GM10266 (cell line): Measurements from ENCODE around the gene INPP5F.
A peak's percentile ranks its signal among the peaks of the same experiment; 100 is the strongest.

Source experiments
- DNase-seq: peaks from one replicate; pipeline ENCODE4 v3.0.0; 2012; ENCODE audit errors: extremely low spot score
- TF ChIP-seq, protein P1 (sequence below): IDR thresholded peaks from 2 replicates; pipeline ENCODE4 v1.5.1; 2012; ENCODE audit warnings: mild to moderate bottlenecking, low read depth; ENCODE audit not compliant: control insufficient read depth, insufficient read depth; ENCODE audit errors: missing control alignments

The INPP5F gene

DNA sequence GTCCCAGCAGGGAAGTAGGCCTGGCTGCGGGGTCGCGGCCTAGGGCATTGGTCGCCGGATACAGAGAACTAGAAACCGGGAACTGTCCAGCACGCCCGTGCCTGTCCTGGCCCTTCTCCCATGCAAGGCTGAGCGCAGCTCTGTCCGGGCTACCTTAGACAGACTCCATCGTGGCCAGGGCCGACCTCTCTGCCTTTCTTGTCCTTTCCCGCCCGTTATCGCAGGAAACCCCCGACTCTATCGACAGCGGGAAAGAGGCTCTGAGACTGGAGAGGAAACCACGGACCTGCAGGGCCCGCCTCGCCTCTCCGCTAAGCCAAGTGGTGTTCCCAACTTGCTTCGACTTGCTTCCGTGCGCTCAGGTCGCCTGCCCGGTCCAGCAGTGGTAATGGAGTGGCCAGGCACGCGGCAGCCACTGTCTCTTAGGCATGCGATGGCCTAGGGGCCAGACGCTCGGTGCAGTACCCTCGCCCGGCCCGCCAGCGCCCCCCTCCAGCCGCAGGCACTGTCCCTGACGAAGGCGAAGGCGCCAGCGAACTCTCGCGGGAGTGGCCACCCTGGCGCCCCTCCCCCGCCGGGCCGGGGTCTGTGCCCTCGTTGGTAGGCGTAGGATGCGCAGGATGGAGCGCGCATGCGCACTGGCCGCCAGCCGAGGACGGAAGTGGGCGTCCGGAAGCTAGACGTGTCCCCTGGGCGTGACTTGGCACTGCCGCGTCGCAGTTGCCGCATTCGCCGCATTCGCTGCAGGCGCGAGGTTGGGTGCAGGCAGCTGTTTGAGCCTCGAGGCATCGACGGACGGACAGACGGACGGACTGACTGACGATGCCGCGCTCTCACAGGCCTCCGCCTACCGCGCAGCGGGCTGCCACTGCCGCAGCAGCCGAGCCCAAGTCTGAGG, 92.4 kb downstream of the INPP5F start:
- peak; percentile 39 for DNase-seq
- TF ChIP-seq, protein P1, sequence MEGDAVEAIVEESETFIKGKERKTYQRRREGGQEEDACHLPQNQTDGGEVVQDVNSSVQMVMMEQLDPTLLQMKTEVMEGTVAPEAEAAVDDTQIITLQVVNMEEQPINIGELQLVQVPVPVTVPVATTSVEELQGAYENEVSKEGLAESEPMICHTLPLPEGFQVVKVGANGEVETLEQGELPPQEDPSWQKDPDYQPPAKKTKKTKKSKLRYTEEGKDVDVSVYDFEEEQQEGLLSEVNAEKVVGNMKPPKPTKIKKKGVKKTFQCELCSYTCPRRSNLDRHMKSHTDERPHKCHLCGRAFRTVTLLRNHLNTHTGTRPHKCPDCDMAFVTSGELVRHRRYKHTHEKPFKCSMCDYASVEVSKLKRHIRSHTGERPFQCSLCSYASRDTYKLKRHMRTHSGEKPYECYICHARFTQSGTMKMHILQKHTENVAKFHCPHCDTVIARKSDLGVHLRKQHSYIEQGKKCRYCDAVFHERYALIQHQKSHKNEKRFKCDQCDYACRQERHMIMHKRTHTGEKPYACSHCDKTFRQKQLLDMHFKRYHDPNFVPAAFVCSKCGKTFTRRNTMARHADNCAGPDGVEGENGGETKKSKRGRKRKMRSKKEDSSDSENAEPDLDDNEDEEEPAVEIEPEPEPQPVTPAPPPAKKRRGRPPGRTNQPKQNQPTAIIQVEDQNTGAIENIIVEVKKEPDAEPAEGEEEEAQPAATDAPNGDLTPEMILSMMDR: no peak

DNA sequence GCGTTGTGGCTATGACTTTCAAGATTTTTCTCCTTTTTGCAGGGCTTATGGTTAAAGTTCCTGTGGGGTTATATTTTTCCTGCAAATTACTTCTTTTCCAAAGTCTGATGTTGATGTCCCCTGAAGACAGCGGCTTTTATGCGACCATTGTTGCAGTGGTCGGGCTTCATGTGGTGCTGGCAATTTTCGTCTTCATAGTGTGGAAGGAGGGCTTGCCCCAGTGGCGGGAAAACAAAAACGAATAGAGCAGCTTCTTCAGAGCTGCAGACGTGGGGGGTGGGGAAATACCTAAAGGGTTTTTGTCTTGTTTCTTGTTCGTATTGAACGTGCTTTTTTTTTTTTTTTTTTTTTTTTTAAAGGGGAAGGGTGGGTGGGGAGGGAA, 93.0 kb downstream of the INPP5F start:
- no peak for DNase-seq
- TF ChIP-seq, protein P1: no peak

GRCh38 chr10:119821182-119821581, 95.3 kb downstream of the INPP5F start:
- TF ChIP-seq, protein P1: no peak

GRCh38 chr10:119824299-119824698, 98.4 kb downstream of the INPP5F start:
- DNase-seq: no peak
- TF ChIP-seq, protein P1: no peak

More at GRCh38 chr10:119821182-119821581, 95.3 kb downstream of the INPP5F start:
- DNase-seq: no peak

DNA sequence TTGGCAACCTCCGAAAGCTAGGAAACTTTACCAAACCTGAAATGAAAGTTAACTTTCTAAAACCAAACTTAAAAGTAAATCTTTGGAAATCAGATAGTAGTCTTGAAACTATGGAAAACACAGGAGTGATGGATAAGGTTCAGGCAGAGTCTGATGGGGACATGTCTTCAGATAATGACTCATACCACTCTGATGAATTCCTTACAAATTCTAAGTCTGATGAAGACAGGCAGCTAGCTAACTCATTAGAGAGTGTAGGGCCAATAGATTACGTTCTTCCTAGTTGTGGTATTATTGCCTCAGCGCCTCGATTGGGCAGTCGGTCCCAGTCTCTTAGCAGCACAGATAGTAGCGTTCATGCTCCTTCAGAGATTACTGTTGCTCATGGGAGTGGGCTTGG, 100.9 kb downstream of the INPP5F start:
- DNase-seq: no peak

GRCh38 chr10:119827430-119827829, 101.6 kb downstream of the INPP5F start:
- TF ChIP-seq, protein P1: no peak
- no peak for DNase-seq

More for the DNA sequence above, 100.9 kb downstream of the INPP5F start:
- TF ChIP-seq, protein P1: no peak

- TF ChIP-seq, protein P1: no peak
- no peak for DNase-seq
These were observed 103.6 kb downstream of the INPP5F start for GRCh38 chr10:119829429-119829828.
